GM21737 (cell line): ENCODE measurements around the gene CCR7.

Source experiments
- ATAC-seq: cut with Tn5 transposase; IDR thresholded peaks from one replicate; pipeline ENCODE4 v1.9.1; 2021; ENCODE audit warnings: mild to moderate bottlenecking, moderate library complexity; ENCODE audit not compliant: unreplicated experiment

Gene CCR7

DNA sequence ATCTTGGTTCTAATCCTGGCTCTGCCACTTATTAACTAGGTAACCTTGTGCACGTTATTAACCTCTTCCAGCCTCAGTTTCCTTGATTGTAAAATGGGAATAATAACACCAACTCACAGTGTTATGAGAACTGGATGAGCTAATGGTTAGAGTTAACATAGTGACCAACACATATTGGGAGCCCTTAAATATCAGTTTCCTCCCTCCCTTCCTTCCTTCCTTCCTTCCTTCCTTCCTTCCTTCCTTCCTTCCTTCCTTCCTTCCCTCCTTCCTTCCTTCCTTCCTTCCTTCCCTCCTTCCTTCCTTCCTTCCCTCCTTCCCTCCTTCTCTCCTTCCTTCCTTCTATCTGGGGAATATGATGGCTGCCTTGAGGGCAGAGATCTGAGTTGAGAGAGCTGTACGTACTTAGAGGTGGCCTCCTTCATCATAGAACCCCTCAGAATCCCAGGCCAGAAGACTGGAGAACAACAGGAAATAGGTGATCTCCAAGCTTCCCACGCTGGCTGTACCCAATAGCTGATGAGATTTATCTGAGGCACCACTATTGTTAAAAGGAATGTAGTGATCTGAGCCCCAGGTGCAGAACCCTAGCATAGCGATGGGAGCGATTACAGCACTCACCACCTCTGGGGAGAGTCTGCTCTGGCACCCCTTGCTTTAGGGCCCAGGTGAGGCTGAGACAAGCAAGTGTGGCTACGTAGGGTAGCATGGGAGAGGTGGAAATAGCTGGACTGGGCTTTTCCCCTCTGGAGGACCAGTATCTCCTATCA, 26.2 kb downstream of the CCR7 start:
- no peak for ATAC-seq

GRCh38 chr17:40538019-40538935, 27.0 kb downstream of the CCR7 start:
- no peak for ATAC-seq

DNA sequence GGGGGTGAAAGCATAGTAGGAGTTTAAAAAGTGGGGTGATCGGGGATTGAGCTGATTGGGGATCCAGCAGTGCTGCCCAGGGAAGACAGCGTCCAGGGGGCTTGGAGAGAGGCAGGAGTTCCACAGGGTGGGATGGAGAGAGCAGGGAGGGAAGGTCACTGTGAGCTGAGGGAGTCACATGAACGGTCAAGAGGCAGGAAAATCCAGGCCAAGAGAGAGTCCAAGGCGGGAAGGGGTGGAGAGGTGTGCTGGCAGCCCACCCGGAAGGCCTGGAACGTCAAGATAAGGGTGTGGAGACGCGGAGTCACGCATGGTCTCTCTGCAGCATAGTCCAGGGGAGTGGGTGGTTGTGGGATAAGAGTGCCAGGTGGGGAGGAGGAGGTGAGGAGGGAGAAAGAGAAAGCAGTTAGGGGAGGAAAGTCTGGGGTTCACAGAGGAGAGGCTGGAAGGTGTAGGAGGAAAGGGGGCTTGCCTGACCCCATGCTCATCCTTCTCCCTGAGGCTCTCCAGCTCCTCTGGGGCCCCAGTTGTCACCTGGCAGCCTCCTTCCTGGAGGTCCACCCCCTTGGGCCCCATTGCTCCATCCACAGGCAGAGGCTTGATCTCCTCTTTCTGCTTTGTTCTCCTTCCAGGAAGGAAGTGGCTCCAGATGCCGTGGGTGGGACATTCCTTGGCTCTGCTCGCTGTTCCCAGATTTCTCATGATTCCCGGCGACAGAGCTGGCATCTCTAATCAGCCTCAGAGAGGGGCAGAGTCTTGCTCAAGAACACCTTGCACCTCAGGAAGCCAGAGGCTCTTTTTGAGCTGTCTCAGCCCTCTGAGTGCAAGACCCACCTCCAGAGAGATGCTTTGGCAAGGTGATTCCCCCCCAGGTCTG, 28.7 kb downstream of the CCR7 start:
- no peak for ATAC-seq

GRCh38 chr17:40535924-40536294, 29.4 kb downstream of the CCR7 start:
- no peak for ATAC-seq

GRCh38 chr17:40535438-40535837, 29.8 kb downstream of the CCR7 start:
- ATAC-seq, result no peak

GRCh38 chr17:40534371-40535189, 30.7 kb downstream of the CCR7 start:
- ATAC-seq, result no peak

- ATAC-seq, result no peak
Measured at GRCh38 chr17:40533896-40534295, 31.4 kb downstream of the CCR7 start.

DNA sequence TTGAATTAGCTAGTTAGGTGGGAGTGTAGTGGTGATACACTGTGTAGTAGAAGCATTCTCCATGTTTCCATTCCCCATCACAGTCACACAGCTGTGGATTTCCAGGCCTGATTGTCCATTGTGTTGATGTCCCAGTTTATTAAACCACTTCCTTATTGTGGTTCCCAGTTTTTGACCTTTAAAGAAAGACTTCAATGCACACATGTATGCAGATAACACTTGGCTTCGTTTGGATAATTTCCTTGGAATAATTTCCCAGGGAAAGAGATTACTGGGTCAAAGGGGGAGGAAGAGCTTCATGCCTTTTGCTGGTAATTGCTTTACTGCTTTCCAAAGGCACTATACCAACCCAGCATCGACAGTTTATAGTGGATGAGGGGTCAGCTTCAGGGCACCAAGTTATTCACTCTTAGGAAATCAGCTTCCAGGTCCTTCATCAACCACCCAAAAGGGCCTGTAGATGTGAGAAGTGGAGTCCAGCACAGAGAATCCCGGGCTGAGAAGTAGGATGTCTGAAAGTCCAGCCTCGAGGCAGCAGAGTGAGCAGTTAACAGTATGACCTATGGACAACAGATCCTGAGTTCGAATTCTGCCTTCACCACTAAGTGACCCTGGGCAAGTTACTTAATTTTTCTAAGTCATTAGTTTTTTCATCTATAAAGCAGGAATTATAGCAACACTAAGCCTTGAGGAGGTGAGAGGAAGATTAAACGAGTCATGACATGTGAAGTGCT, 32.6 kb downstream of the CCR7 start:
- ATAC-seq, result no peak

GRCh38 chr17:40531051-40531991, 34.0 kb downstream of the CCR7 start:
- ATAC-seq, result no peak

DNA sequence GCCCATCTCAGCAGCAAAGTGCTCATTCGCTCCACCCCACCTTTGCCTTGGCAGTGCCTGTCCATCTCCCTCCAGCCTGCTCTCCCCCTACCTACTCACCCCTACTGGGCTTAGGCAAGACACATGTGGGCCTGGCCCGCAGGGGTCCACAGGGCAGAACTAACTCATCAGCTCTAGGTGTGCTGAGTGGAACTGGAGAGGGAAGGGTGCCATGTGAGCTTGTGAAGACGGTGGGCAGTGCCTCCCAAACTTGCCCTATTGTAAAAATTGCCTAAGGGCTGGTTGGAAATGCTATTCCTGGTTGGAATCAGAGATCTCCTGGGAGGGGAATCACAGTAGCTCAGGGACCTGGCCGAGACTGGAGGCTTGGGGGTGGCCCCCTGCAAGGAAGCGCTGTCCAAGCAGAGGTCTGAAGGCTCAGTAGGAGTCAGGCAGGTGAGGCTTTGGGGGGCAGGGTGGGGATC, 34.7 kb downstream of the CCR7 start:
- ATAC-seq, result no peak

- ATAC-seq, result no peak
Measured at GRCh38 chr17:40529991-40530390, 35.3 kb downstream of the CCR7 start.

DNA sequence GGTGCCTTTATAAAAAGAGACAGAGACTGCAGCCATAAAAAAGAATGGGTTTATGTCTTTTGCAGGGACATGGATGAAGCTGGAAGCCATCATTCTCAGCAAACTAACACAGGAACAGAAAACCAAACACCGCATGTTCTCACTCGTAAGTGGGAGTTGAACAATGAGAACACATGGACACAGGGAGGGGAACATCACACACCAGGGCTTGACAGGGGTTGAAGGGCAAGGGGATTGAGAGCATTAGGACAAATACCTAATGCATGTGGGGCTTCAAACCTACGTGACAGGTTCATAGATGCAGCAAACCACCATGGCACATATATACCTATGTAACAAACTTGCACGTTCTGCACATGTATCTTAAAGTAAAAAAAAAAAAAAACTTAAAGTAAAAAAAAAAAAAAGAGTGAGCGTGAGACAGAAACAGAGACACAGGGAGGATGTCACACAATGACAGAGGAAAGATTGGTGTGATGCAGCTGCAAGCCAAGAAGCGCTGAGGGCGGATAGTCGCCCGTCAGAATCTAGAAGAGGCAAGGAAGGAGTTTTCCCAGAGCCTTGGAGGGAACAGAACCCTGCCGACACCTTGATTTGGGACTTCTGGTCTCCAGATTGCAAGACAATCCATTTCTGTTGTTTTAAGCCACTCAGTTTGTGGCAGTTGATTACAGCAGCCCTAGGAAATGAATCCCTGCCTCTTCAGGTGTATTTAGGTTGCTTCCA, 36.4 kb downstream of the CCR7 start:
- no peak for ATAC-seq

- ATAC-seq, result no peak
Measured at GRCh38 chr17:40526668-40527067, 38.6 kb downstream of the CCR7 start.

DNA sequence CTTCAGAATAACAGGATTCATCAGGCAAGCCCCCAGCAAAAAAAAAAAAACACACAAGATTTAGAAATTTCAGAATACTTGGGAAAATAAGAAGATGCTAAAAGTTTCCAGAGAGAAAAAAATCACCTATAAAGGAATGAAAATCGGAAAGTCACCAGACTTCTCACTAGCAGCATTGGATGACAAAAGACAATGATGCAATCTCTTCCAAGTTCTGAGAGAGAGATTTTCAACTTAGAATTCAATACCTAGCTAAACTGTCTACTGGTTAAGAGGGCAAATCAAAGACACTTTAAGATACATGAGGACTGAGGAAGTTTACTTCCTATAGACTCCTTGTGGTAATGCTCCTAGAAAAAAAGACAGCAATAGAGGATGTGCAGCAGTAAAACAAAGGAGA, 40.0 kb downstream of the CCR7 start:
- no peak for ATAC-seq

DNA sequence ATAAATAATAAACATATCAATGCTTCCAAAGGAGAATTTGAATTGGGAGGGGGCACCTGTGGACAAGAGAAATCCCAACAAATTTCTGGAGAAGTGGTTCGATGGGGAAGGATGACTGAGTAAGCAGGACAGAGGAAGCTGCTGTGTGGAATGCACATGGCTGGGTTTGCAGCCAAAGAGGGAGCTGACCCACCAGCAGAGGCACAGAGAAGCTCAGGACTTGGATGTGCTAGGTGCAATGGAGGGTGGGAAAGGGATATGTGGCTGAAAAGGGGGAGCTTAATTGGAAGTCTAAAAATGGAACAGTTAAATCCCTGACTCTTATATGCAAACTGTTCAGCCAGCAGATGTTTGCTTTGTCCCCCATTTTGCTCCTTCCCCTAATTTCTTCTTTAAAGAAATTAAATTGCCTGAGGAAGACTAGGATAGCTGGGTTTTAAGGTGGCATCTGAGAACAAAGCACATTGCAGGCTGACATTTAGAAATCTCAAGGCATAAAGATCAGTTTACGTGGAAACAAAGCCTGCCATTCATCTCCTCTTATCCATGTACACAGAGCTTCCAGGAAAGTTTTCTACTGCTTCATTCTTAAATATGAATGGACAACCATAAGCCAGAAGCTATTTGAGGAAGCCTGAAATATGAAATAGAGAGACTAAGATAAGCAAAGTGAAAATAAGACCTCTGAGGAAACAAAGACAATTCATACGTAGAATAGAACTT, 40.9 kb downstream of the CCR7 start:
- ATAC-seq, result no peak

- ATAC-seq, result no peak
Measured at GRCh38 chr17:40522961-40523310, 42.3 kb downstream of the CCR7 start.

GRCh38 chr17:40522250-40522960, 42.9 kb downstream of the CCR7 start:
- no peak for ATAC-seq
